ENCODE data around the gene CDH6.

CDH6 gene

GRCh38 chr5:31204958-31205357 lies 11.5 kb downstream of the CDH6 start:
- Histone ChIP-seq H4K20me1 (ENCODE audit: insufficient read depth, low read length) (no peaks in the 10 kb centered on the region), H3K79me2 (ENCODE audit: insufficient read depth, low read length) (no peaks in the 10 kb centered on the region), H3K4me2 (ENCODE audit: insufficient read depth, low read length) (no peak overlapping the region), H3K27ac (ENCODE audit: low read length) (no peak overlapping the region), H3K9me3 (ENCODE audit: insufficient read depth, low read length, severe bottlenecking) (no peaks in the 10 kb centered on the region), H3K4me1 (ENCODE audit: insufficient read depth, low read length) (no peaks in the 10 kb centered on the region), H3K27me3 (ENCODE audit: insufficient read depth, low read length, poor library complexity) (no peaks in the 10 kb centered on the region), H2AFZ (ENCODE audit: low read depth, low read length) (no peak overlapping the region), H3K4me3 (ENCODE audit: low read depth in 1 of 2, low read length in 2 of 2) (no peak overlapping the region), H3K36me3 (ENCODE audit: insufficient read depth, low read length) (no peaks in the 10 kb centered on the region), H3K9ac (ENCODE audit: low read depth, low read length) (no peak overlapping the region)
- TF ChIP-seq, protein P1, sequence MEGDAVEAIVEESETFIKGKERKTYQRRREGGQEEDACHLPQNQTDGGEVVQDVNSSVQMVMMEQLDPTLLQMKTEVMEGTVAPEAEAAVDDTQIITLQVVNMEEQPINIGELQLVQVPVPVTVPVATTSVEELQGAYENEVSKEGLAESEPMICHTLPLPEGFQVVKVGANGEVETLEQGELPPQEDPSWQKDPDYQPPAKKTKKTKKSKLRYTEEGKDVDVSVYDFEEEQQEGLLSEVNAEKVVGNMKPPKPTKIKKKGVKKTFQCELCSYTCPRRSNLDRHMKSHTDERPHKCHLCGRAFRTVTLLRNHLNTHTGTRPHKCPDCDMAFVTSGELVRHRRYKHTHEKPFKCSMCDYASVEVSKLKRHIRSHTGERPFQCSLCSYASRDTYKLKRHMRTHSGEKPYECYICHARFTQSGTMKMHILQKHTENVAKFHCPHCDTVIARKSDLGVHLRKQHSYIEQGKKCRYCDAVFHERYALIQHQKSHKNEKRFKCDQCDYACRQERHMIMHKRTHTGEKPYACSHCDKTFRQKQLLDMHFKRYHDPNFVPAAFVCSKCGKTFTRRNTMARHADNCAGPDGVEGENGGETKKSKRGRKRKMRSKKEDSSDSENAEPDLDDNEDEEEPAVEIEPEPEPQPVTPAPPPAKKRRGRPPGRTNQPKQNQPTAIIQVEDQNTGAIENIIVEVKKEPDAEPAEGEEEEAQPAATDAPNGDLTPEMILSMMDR (IDR thresholded peaks at IDR 0.05; ENCODE audit: borderline replicate concordance, extremely low read depth, low read length, poor library complexity, severe bottlenecking) = no peak
- no peak for TF ChIP-seq EZH2 (IDR thresholded peaks at IDR 0.05; ENCODE audit: borderline replicate concordance, low read depth, low read length, severe bottlenecking)
- ATAC-seq (ENCODE audit: insufficient read depth, low read depth) (no peak), DNase-seq (no peak)

GRCh38 chr5:31208043-31208442 lies 14.6 kb downstream of the CDH6 start:
- TF ChIP-seq EZH2 (IDR thresholded peaks at IDR 0.05; ENCODE audit: borderline replicate concordance, low read depth, low read length, severe bottlenecking) = no peak
- TF ChIP-seq, protein P1 (IDR thresholded peaks at IDR 0.05; ENCODE audit: borderline replicate concordance, extremely low read depth, low read length, poor library complexity, severe bottlenecking) = no peak
- Histone ChIP-seq H3K9me3 (ENCODE audit: insufficient read depth, low read length, severe bottlenecking) (no peaks in the 10 kb centered on the region), H3K27ac (ENCODE audit: low read length) (no peak overlapping the region), H2AFZ (ENCODE audit: low read depth, low read length) (no peak overlapping the region), H3K36me3 (ENCODE audit: insufficient read depth, low read length) (no peaks in the 10 kb centered on the region), H3K79me2 (ENCODE audit: insufficient read depth, low read length) (no peaks in the 10 kb centered on the region), H3K4me3 (ENCODE audit: low read depth in 1 of 2, low read length in 2 of 2) (no peak overlapping the region), H3K9ac (ENCODE audit: low read depth, low read length) (no peak overlapping the region), H3K4me1 (ENCODE audit: insufficient read depth, low read length) (no peaks in the 10 kb centered on the region), H4K20me1 (ENCODE audit: insufficient read depth, low read length) (no peaks in the 10 kb centered on the region), H3K4me2 (ENCODE audit: insufficient read depth, low read length) (no peak overlapping the region), H3K27me3 (ENCODE audit: insufficient read depth, low read length, poor library complexity) (no peaks in the 10 kb centered on the region)
- DNase-seq = no peak
- ATAC-seq (ENCODE audit: insufficient read depth, low read depth) = no peak

DNA sequence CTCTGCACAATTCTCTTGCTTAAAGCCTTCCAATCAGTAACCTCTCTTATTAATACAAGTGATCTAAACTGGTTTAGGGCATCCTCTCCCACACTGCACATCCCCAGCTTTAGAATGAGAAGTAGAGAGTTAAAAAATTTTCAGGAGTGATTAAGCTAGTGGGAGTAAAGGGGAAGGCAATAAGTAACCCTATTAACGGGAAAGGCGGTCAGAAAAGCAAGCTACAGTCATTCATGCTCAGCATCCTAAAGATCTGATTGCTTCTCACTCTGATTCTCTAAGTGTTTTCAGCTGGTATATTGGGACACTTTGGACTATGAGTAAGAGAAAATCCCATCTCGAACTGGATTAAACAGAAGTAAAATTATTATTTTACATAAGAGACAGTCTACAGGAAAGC lies 15.8 kb downstream of the CDH6 start:
- Histone ChIP-seq H3K4me2 (ENCODE audit: insufficient read depth, low read length) (no peak overlapping the region), H3K36me3 (ENCODE audit: insufficient read depth, low read length) (no peaks in the 10 kb centered on the region), H3K4me1 (ENCODE audit: insufficient read depth, low read length) (no peaks in the 10 kb centered on the region), H3K9ac (ENCODE audit: low read depth, low read length) (no peak overlapping the region), H3K27ac (ENCODE audit: low read length) (no peak overlapping the region), H4K20me1 (ENCODE audit: insufficient read depth, low read length) (no peaks in the 10 kb centered on the region), H3K79me2 (ENCODE audit: insufficient read depth, low read length) (no peaks in the 10 kb centered on the region), H3K9me3 (ENCODE audit: insufficient read depth, low read length, severe bottlenecking) (no peaks in the 10 kb centered on the region), H3K27me3 (ENCODE audit: insufficient read depth, low read length, poor library complexity) (no peaks in the 10 kb centered on the region), H3K4me3 (ENCODE audit: low read depth in 1 of 2, low read length in 2 of 2) (no peak overlapping the region), H2AFZ (ENCODE audit: low read depth, low read length) (no peak overlapping the region)
- DNase-seq = no peak
- ATAC-seq (ENCODE audit: insufficient read depth, low read depth) = no peak
- TF ChIP-seq EZH2 (IDR thresholded peaks at IDR 0.05; ENCODE audit: borderline replicate concordance, low read depth, low read length, severe bottlenecking) = no peak
- TF ChIP-seq, protein P1 (IDR thresholded peaks at IDR 0.05; ENCODE audit: borderline replicate concordance, extremely low read depth, low read length, poor library complexity, severe bottlenecking) = no peak

DNA sequence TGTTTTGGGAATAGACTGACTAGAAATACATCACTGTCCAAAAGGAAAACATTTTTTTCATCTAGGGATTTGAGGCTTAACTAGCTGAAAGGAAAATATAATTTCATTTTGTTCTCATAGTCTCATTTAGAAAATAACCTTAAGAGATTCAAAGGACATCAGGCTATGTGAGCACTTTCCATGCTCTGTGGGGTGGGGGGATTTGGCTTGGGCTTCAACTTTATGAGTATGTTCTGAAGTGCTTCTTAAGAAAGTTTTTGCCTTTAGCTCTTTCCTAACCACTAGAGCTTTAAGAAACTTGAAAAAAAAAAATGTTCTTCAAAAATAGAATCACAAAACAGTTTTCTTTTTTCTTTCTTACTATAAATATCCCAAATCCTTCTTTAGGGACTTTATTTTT lies 17.6 kb downstream of the CDH6 start:
- Histone ChIP-seq H2AFZ (ENCODE audit: low read depth, low read length) (no peak overlapping the region), H3K27me3 (ENCODE audit: insufficient read depth, low read length, poor library complexity) (no peaks in the 10 kb centered on the region), H3K27ac (ENCODE audit: low read length) (no peak overlapping the region), H3K4me1 (ENCODE audit: insufficient read depth, low read length) (no peaks in the 10 kb centered on the region), H3K36me3 (ENCODE audit: insufficient read depth, low read length) (no peaks in the 10 kb centered on the region), H4K20me1 (ENCODE audit: insufficient read depth, low read length) (no peaks in the 10 kb centered on the region), H3K9me3 (ENCODE audit: insufficient read depth, low read length, severe bottlenecking) (no peaks in the 10 kb centered on the region), H3K4me3 (ENCODE audit: low read depth in 1 of 2, low read length in 2 of 2) (no peak overlapping the region), H3K4me2 (ENCODE audit: insufficient read depth, low read length) (no peak overlapping the region), H3K9ac (ENCODE audit: low read depth, low read length) (no peak overlapping the region), H3K79me2 (ENCODE audit: insufficient read depth, low read length) (no peaks in the 10 kb centered on the region)
- ATAC-seq (ENCODE audit: insufficient read depth, low read depth) = no peak
- no peak for DNase-seq
- TF ChIP-seq, protein P1 (IDR thresholded peaks at IDR 0.05; ENCODE audit: borderline replicate concordance, extremely low read depth, low read length, poor library complexity, severe bottlenecking) = no peak
- TF ChIP-seq EZH2 (IDR thresholded peaks at IDR 0.05; ENCODE audit: borderline replicate concordance, low read depth, low read length, severe bottlenecking) = no peak

Measured in DND-41 (cell line).